A549 (cell line): ENCODE results near the gene ADARB2.

Experiments used
- CTCF ChIP-seq: fragments of >200 bp; sonication (Bioruptor Twin); formaldehyde crosslinking; IDR thresholded peaks from 3 replicates; pipeline ENCODE4 v1.5.1; 2016
- MAX ChIP-seq: IDR thresholded peaks from 2 replicates; pipeline ENCODE4 v1.6.1; 2012
- POLR2A ChIP-seq: IDR thresholded peaks from 2 replicates; pipeline ENCODE4 v1.6.1; 2012; ENCODE audit warnings: mild to moderate bottlenecking, low read length

- TF ChIP-seq CTCF (no peak), POLR2A (no peak), MAX (no peak)
Measured at GRCh38 chr10:1404323-1405260, 332.7 kb downstream of the ADARB2 start.
